Measurements from ENCODE around the gene ISG15. TPM values are rescaled to one million over a fixed set of nuclear protein-coding genes. Genes with fewer than 3 reads are reported as not detected.

ISG15 gene
- total and polyA plus RNA-seq, 2 of the 13 experiments (the other 11 are each of a cell fraction or from before 2014, with no cell fraction given), result 42.1 to 54.9 TPM

GRCh38 chr1:972726-973458, 40.4 kb upstream of the ISG15 start:
- no peak overlapping the region for H3K9ac ChIP-seq (ENCODE audit: insufficient read depth, low read depth, low read length)
- peaks cover 15% of the 10 kb centered on the region for H3K4me1 ChIP-seq (ENCODE audit: insufficient read depth, low read length)
- intact Hi-C loops (cut with micrococcal nuclease; ENCODE audit: unreplicated experiment) (no loop called here), in situ Hi-C loops (cut with HindIII; ENCODE audit: extremely low pct_ligation_motif_present, low pct_unique_long_range_greater_than_20kb) (no loop called here)
- ATAC-seq (no peak), DNase-seq (ENCODE audit: low spot score) (no peak), FAIRE-seq (no peak)
- H3K27me3 ChIP-seq (ENCODE audit: control insufficient read depth in 1 of 2, insufficient read depth in 2 of 2, low read length in 2 of 2), result no peaks in the 10 kb centered on the region
- H4K20me1 ChIP-seq (ENCODE audit: insufficient read depth, low read length), result no peaks in the 10 kb centered on the region
- ChIA-PET POLR2A (no interaction called here), CTCF (ENCODE audit: low intra/inter-chr PET ratio, low total read pairs) (no interaction called here)
- BruUV-seq (replicated peaks), result no TSS peak
- no peak overlapping the region for H3K27ac ChIP-seq (ENCODE audit: extremely low read length, insufficient read depth, low read length)
- no peak overlapping the region for H3K4me2 ChIP-seq (ENCODE audit: low read depth, low read length)
- no peaks in the 10 kb centered on the region for H3K9me3 ChIP-seq (ENCODE audit: low read length)
- no peak overlapping the region for H2AFZ ChIP-seq (ENCODE audit: low read length)
- H3K4me3 ChIP-seq (replicated peaks in 1 of 3; ENCODE audit: insufficient read depth in 1 of 3, low read depth in 2 of 3, low read length in 3 of 3), result no peak overlapping the region
- 89% methylated on average over 11 of the region's 28 CpGs for WGBS (ENCODE audit: low lambda C conversion rate)
- no peaks in the 10 kb centered on the region for H3K36me3 ChIP-seq (replicated peaks in 1 of 2; ENCODE audit: control insufficient read depth in 1 of 2, insufficient read depth in 2 of 2, low read length in 2 of 2)
- no peaks in the 10 kb centered on the region for H3K79me2 ChIP-seq (ENCODE audit: insufficient read depth, low read length)
- TF ChIP-seq ZNF616 (CRISPR knock-in tag; IDR thresholded peaks at IDR 0.05; ENCODE audit: low read depth) (no peak), NAIF1 (CRISPR knock-in tag; IDR thresholded peaks at IDR 0.05; ENCODE audit: borderline replicate concordance) (no peak), ZNF567 (CRISPR knock-in tag; IDR thresholded peaks at IDR 0.05; ENCODE audit: borderline replicate concordance) (no peak), ATF2 (CRISPR knock-in tag; IDR thresholded peaks at IDR 0.05) (no peak), ZSCAN9 (CRISPR knock-in tag; IDR thresholded peaks at IDR 0.05; ENCODE audit: borderline replicate concordance) (no peak), ZIK1 (CRISPR knock-in tag; IDR thresholded peaks at IDR 0.05; ENCODE audit: borderline replicate concordance, low read depth) (no peak), TFE3 (CRISPR knock-in tag; IDR thresholded peaks at IDR 0.05) (no peak), IRX3 (CRISPR knock-in tag; IDR thresholded peaks at IDR 0.05; ENCODE audit: borderline replicate concordance, low read depth) (no peak)

All from HepG2 (cell line).